B cell (primary cell): ENCODE measurements around the gene HMGA1. TPM values are rescaled to one million over a fixed set of nuclear protein-coding genes. Genes with fewer than 3 reads are reported as not detected.

Source experiments
- ATAC-seq: fragments of 200-7000 bp; cut with Tn5 transposase; one replicate; pipeline ENCODE4 v1.10.0; 2021; ENCODE audit warnings: low read depth, mild to moderate bottlenecking, moderate number of reproducible peaks, moderate library complexity
- CTCF ChIA-PET: fragments of 350-600 bp; sonication (Branson Sonifier 250); formaldehyde crosslinking; loops from one replicate; lab custom pipeline; 2021; ENCODE audit warnings: antibody characterized with exemption, inconsistent platforms; lab: Charles Lee
- POLR2A ChIA-PET: fragments of 350-600 bp; sonication (Branson Sonifier 250); formaldehyde crosslinking; loops from one replicate; lab custom pipeline; 2021; ENCODE audit warnings: antibody characterized with exemption; lab: Charles Lee
- DNase-seq: peaks from one replicate; pipeline ENCODE4 v3.0.0; 2013
- H2AFZ ChIP-seq: 2 replicates; pipeline ENCODE4 v1.6.1; 2012; ENCODE audit warnings: mild to moderate bottlenecking, low read depth, low read length; ENCODE audit not compliant: insufficient read depth, poor library complexity, severe bottlenecking
- H3K27ac ChIP-seq, 2 donors: 1 replicate in 1 of 2; 2 replicates in 1 of 2; pipeline ENCODE4 v1.5.1; 2012 to 2013; ENCODE audit warnings: low read length in 2 of 2, mild to moderate bottlenecking in 2 of 2, moderate library complexity in 1 of 2
- H3K27me3 ChIP-seq, 4 experiments: fragments of 200-600 bp in 1 of 4; sonication (generic) in 1 of 4; replicated peaks in 1 of 4; 1 replicate in 2 of 4; 2 replicates in 2 of 4; pipeline versions ENCODE4 v1.6.1 to v1.7.0; 2013 to 2016; ENCODE audit warnings: low read length in 3 of 4, mild to moderate bottlenecking in 2 of 4, mixed read lengths in 1 of 4, moderate library complexity in 1 of 4; ENCODE audit not compliant: insufficient read depth in 4 of 4, control insufficient read depth in 3 of 4; ENCODE audit errors: control extremely low read depth in 1 of 4
- H3K36me3 ChIP-seq, 2 experiments: replicated peaks in 1 of 2; 1 replicate in 1 of 2; 2 replicates in 1 of 2; pipeline versions ENCODE4 v1.6.1 to v1.7.1; 2013; ENCODE audit warnings: low read length in 1 of 2; ENCODE audit not compliant: insufficient read depth in 2 of 2, control insufficient read depth in 1 of 2; ENCODE audit errors: control extremely low read depth in 1 of 2, extremely low read depth in 1 of 2
- H3K4me1 ChIP-seq, 2 donors: fragments of 200-600 bp in 1 of 2; sonication (generic) in 1 of 2; 1 replicate in 1 of 2; 2 replicates in 1 of 2; pipeline versions ENCODE4 v1.5.1 to v1.6.1; 2013 to 2017; ENCODE audit warnings: low read length in 2 of 2; ENCODE audit not compliant: control insufficient read depth in 2 of 2, insufficient read depth in 2 of 2
- H3K4me2 ChIP-seq: replicated peaks from 2 replicates; pipeline ENCODE3; 2012; ENCODE audit warnings: mild to moderate bottlenecking, low read depth, low read length; ENCODE audit not compliant: poor library complexity, severe bottlenecking
- H3K4me3 ChIP-seq, 5 experiments: fragments of 200-600 bp in 1 of 5; sonication (generic) in 1 of 5; 1 replicate in 3 of 5; 2 replicates in 2 of 5; pipeline versions ENCODE4 v1.5.1 to v1.7.0; 2011 to 2016; ENCODE audit warnings: low read length in 4 of 5, mild to moderate bottlenecking in 4 of 5, low read depth in 2 of 5, control low read depth in 1 of 5, moderate library complexity in 1 of 5; ENCODE audit not compliant: insufficient read depth in 1 of 5; ENCODE audit errors: control extremely low read depth in 1 of 5, extremely low read depth in 1 of 5
- H3K79me2 ChIP-seq: fragments of 200-600 bp; sonication (generic); one replicate; pipeline ENCODE4 v1.6.0; 2016; ENCODE audit warnings: low read length; ENCODE audit not compliant: control insufficient read depth, insufficient read depth
- H3K9ac ChIP-seq: fragments of 200-600 bp; sonication (generic); 2 replicates; pipeline ENCODE4 v1.6.1; 2017; ENCODE audit warnings: mild to moderate bottlenecking, low read length, moderate library complexity
- H3K9me3 ChIP-seq, 3 donors: one replicate each; pipeline versions ENCODE4 v1.6.1 to v1.7.1; 2013; ENCODE audit warnings: low read length in 2 of 3; ENCODE audit not compliant: control insufficient read depth in 2 of 3, insufficient read depth in 1 of 3; ENCODE audit errors: control extremely low read depth in 1 of 3
- H4K20me1 ChIP-seq: 2 replicates; pipeline ENCODE4 v1.6.0; 2012; ENCODE audit warnings: mild to moderate bottlenecking, low read length; ENCODE audit not compliant: insufficient read depth, control insufficient read depth, poor library complexity, severe bottlenecking
- H3K27ac Mint-ChIP-seq: one replicate; pipeline ENCODE4 v1.8.0; 2021; ENCODE audit warnings: mixed read lengths
- H3K27me3 Mint-ChIP-seq: one replicate; pipeline ENCODE4 v1.8.0; 2021; ENCODE audit warnings: mixed read lengths
- H3K4me1 Mint-ChIP-seq: one replicate; pipeline ENCODE4 v1.8.0; 2021; ENCODE audit warnings: mixed read lengths
- H3K4me3 Mint-ChIP-seq: one replicate; pipeline ENCODE4 v1.8.0; 2021; ENCODE audit warnings: mixed read lengths
- H3K9me3 Mint-ChIP-seq: one replicate; pipeline ENCODE4 v1.8.0; 2022; ENCODE audit warnings: mixed read lengths; ENCODE audit not compliant: insufficient read depth
- EZH2 ChIP-seq: IDR thresholded peaks from 2 replicates; pipeline ENCODE4 v1.6.1; 2012; ENCODE audit warnings: borderline replicate concordance, low read depth, mild to moderate bottlenecking, moderate library complexity, low read length; ENCODE audit not compliant: insufficient read depth, poor library complexity, severe bottlenecking
- WGBS: methylation state at CpG from one replicate; pipeline ENCODE4 v1.1.5; 2013; ENCODE audit warnings: missing lambda C conversion rate; ENCODE audit not compliant: insufficient coverage; 5-methylcytosine and 5-hydroxymethylcytosine counted together
- intact Hi-C: fragments of 100-400 bp; cut with micrococcal nuclease; formaldehyde crosslinking; loops from one replicate; pipeline ENCODE4 v1.10.0; 2022
- polyA plus RNA-seq: library from polyadenylated mRNA; depleted of rRNA; stranded (reverse); fragments of >200 nt; gene quantifications from 2 replicates; pipeline ENCODE4 v1.2.3, GENCODE V29; 2012
- total RNA-seq, 2 donors: library from RNA; stranded (reverse); fragments of 120-200 nt in 1 of 2; gene quantifications; 1 replicate in 1 of 2; 2 replicates in 1 of 2; pipeline versions ENCODE4 v1.2.3 to v1.2.4, GENCODE V29; 2013 to 2022
- TF ChIP-seq, protein P1 (sequence below): fragments of 200-600 bp; IDR thresholded peaks from one replicate; pipeline ENCODE4 v1.8.0; 2022; ENCODE audit warnings: antibody characterized with exemption, mild to moderate bottlenecking

The HMGA1 gene
- total and polyA plus RNA-seq, 2 donors (not counting 1 experiment from before 2014, with no cell fraction given) = 59.6 to 66.4 TPM

DNA sequence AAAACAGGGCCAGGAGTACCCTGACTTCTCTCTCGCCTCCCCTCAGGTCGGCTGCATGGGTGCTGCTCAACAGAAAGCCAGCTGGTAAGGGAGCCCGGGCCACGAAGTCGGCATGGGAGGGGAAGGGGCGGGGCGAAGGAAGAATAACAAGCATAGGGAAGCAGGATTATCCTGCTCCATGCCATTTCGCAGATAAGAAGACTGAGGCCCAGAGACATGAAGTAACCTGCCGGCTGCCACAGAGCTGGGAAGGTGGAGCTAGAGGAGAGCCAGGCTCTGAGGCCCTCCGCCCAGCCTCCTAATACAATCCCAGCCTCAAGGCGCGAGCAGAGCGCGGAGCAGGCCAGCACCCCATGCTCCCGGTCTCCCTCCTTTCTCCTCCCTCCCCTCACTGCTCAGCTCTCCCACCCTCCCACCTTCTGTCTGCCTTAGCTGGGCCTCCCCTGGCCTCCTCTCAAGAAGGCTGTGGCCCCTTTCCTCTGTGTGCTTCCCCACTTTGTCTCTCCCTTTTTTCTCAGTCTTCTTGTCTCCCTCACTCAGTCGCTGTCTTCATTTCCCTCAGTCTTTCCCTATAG, 13.2 kb upstream of the HMGA1 start:
- ATAC-seq = peak; percentile 1
- no peaks in the 10 kb centered on the region for H4K20me1 ChIP-seq
- TF ChIP-seq, protein P1, sequence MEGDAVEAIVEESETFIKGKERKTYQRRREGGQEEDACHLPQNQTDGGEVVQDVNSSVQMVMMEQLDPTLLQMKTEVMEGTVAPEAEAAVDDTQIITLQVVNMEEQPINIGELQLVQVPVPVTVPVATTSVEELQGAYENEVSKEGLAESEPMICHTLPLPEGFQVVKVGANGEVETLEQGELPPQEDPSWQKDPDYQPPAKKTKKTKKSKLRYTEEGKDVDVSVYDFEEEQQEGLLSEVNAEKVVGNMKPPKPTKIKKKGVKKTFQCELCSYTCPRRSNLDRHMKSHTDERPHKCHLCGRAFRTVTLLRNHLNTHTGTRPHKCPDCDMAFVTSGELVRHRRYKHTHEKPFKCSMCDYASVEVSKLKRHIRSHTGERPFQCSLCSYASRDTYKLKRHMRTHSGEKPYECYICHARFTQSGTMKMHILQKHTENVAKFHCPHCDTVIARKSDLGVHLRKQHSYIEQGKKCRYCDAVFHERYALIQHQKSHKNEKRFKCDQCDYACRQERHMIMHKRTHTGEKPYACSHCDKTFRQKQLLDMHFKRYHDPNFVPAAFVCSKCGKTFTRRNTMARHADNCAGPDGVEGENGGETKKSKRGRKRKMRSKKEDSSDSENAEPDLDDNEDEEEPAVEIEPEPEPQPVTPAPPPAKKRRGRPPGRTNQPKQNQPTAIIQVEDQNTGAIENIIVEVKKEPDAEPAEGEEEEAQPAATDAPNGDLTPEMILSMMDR = no peak
- TF ChIP-seq EZH2 = no peak
- Mint-ChIP-seq H3K4me3 (peak overlapping the region; percentile 57), H3K4me1 (peaks cover 51% of the 10 kb centered on the region), H3K27ac (peak overlapping the region; percentile 91), H3K9me3 (no peaks in the 10 kb centered on the region), H3K27me3 (no peaks in the 10 kb centered on the region)
- no peak overlapping the region for H3K9ac ChIP-seq
- DNase-seq = no peak
- peaks cover 0 to 2% (median 0%) of the 10 kb centered on the region in 3 donors for H3K9me3 ChIP-seq
- H3K4me2 ChIP-seq = peak overlapping the region; percentile 59
- ChIA-PET CTCF (interaction anchor here (0.6 to 3.5 kb wide), 13 partner anchors 9 to 198 kb away, joined by 3 to 30 read pairs (median 4); partner anchors contain the start of genes HMGA1 and SMIM29), POLR2A (interaction anchor here (0.5 to 2.0 kb wide), 10 partner anchors 10 to 60 kb away, joined by 3 to 41 read pairs (median 6); partner anchors contain the start of genes HMGA1 and SMIM29)
- H3K36me3 ChIP-seq = no peaks in the 10 kb centered on the region
- H3K79me2 ChIP-seq = no peaks in the 10 kb centered on the region
- WGBS = 67% methylated on average over 13 of the region's 16 CpGs
- peak overlapping the region; percentile 66 for H2AFZ ChIP-seq
- H3K27ac ChIP-seq = peak overlapping the region; percentile 64 to 78
- H3K4me3 ChIP-seq = peak overlapping the region in 1 of 5 experiments; percentile 26
- intact Hi-C loops = no loop called here
- no peaks in the 10 kb centered on the region for H3K27me3 ChIP-seq
- peaks cover 33 to 42% of the 10 kb centered on the region in 2 donors for H3K4me1 ChIP-seq
